WERI-Rb-1 (cell line): ENCODE data around the gene TTC27.

ENCODE experiments used
- DNase-seq: peaks from one replicate; pipeline ENCODE4 v3.0.0-alpha.2; 2020
- H3K27ac ChIP-seq: fragments of 250-450 bp; sonication (Bioruptor Pico); 2 replicates; pipeline ENCODE4 v1.5.1; 2020; ENCODE audit warnings: mild to moderate bottlenecking, moderate library complexity
- H3K27me3 ChIP-seq: fragments of 250-450 bp; sonication (Bioruptor Pico); 2 replicates; pipeline ENCODE4 v1.5.1; 2021; ENCODE audit warnings: mild to moderate bottlenecking, low read depth, moderate library complexity; ENCODE audit not compliant: insufficient read depth, severe bottlenecking
- H3K36me3 ChIP-seq: fragments of 250-450 bp; sonication (Bioruptor Pico); 2 replicates; pipeline ENCODE4 v1.5.1; 2020; ENCODE audit warnings: mild to moderate bottlenecking, moderate library complexity
- H3K4me3 ChIP-seq: 2 replicates; pipeline ENCODE4 v1.5.1; 2011; ENCODE audit warnings: low read depth, mild to moderate bottlenecking, control low read depth, low read length
- H3K9me3 ChIP-seq: fragments of 250-450 bp; sonication (Bioruptor Pico); 2 replicates; pipeline ENCODE4 v1.5.1; 2021; ENCODE audit warnings: mild to moderate bottlenecking, moderate library complexity; ENCODE audit not compliant: severe bottlenecking
- CTCF ChIP-seq: IDR thresholded peaks from 2 replicates; pipeline ENCODE4 v1.5.1; 2011; ENCODE audit warnings: low read depth, mild to moderate bottlenecking, control low read depth, inconsistent platforms, low read length

The TTC27 gene

GRCh38 chr2:32732912-32733472 lies 105.1 kb downstream of the TTC27 start:
- Histone ChIP-seq H3K9me3 (no peaks in the 10 kb centered on the region), H3K27ac (no peak overlapping the region), H3K4me3 (no peak overlapping the region), H3K27me3 (no peaks in the 10 kb centered on the region), H3K36me3 (no peaks in the 10 kb centered on the region)
- TF ChIP-seq CTCF, result no peak
- no peak for DNase-seq

GRCh38 chr2:32735348-32735747 lies 107.5 kb downstream of the TTC27 start:
- no peak for TF ChIP-seq CTCF
- H3K9me3 ChIP-seq, result no peaks in the 10 kb centered on the region
- H3K27me3 ChIP-seq, result no peaks in the 10 kb centered on the region
- no peaks in the 10 kb centered on the region for H3K36me3 ChIP-seq
- H3K4me3 ChIP-seq, result no peak overlapping the region
- no peak for DNase-seq
- no peak overlapping the region for H3K27ac ChIP-seq

- H3K36me3 ChIP-seq, result no peaks in the 10 kb centered on the region; the same call in 1 of the 2 replicates
- no peak for DNase-seq
Measured at GRCh38 chr2:32738939-32739338, 111.1 kb downstream of the TTC27 start.

GRCh38 chr2:32739664-32740063 lies 111.8 kb downstream of the TTC27 start:
- Histone ChIP-seq H3K36me3 (no peaks in the 10 kb centered on the region; the same call in 1 of the 2 replicates), H3K4me3 (no peak overlapping the region), H3K27me3 (no peaks in the 10 kb centered on the region), H3K9me3 (no peaks in the 10 kb centered on the region), H3K27ac (no peak overlapping the region)
- no peak for TF ChIP-seq CTCF
- DNase-seq, result no peak

More at GRCh38 chr2:32738939-32739338, 111.1 kb downstream of the TTC27 start:
- H3K27ac ChIP-seq, result no peak overlapping the region
- H3K27me3 ChIP-seq, result no peaks in the 10 kb centered on the region
- no peak overlapping the region for H3K4me3 ChIP-seq
- TF ChIP-seq CTCF, result no peak
- no peaks in the 10 kb centered on the region for H3K9me3 ChIP-seq

GRCh38 chr2:32741575-32741974 lies 113.7 kb downstream of the TTC27 start:
- Histone ChIP-seq H3K4me3 (no peak overlapping the region), H3K27ac (no peak overlapping the region), H3K27me3 (no peaks in the 10 kb centered on the region), H3K36me3 (no peaks in the 10 kb centered on the region; the same call in 1 of the 2 replicates), H3K9me3 (no peaks in the 10 kb centered on the region)
- TF ChIP-seq CTCF, result no peak
- DNase-seq, result no peak

- TF ChIP-seq CTCF, result no peak
- H3K4me3 ChIP-seq, result no peak overlapping the region
- no peak overlapping the region for H3K27ac ChIP-seq
- H3K27me3 ChIP-seq, result no peaks in the 10 kb centered on the region
- no peak for DNase-seq
- H3K9me3 ChIP-seq, result no peaks in the 10 kb centered on the region
- H3K36me3 ChIP-seq, result no peaks in the 10 kb centered on the region; the same call in 1 of the 2 replicates
Measured at GRCh38 chr2:32742376-32742775, 114.5 kb downstream of the TTC27 start.
